Activated B cell treated with CpG ODN at 0.5 μM for 24 hours (primary cell): ENCODE results near the gene GH1. TPM values are rescaled to one million over a fixed set of nuclear protein-coding genes. Genes with fewer than 3 reads are reported as not detected.
A peak's percentile ranks its signal among the peaks of the same experiment; 100 is the strongest.
"Not testable (repeated sequence)": the region's sequence is repeated elsewhere in the genome, so short reads cannot be mapped to it uniquely, and the experiment has no call there.

Experiments
- ATAC-seq: fragments of 200-7000 bp; cut with Tn5 transposase; one replicate; pipeline ENCODE4 v1.10.0; 2021; ENCODE audit warnings: low read depth, mild to moderate bottlenecking, moderate library complexity
- CTCF ChIA-PET: fragments of 350-600 bp; sonication (Branson Sonifier 250); formaldehyde crosslinking; loops from one replicate; lab custom pipeline; 2021; ENCODE audit warnings: antibody characterized with exemption; lab: Charles Lee
- POLR2A ChIA-PET: fragments of 350-600 bp; sonication (Branson Sonifier 250); formaldehyde crosslinking; loops from one replicate; lab custom pipeline; 2021; ENCODE audit warnings: antibody characterized with exemption; lab: Charles Lee
- DNase-seq: peaks from one replicate; pipeline ENCODE4 v3.0.0; 2022
- H3K27ac Mint-ChIP-seq: one replicate; pipeline ENCODE4 v1.8.0; 2020; ENCODE audit warnings: mixed read lengths
- H3K27me3 Mint-ChIP-seq: one replicate; pipeline ENCODE4 v1.8.0; 2021; ENCODE audit warnings: mixed read lengths
- H3K36me3 Mint-ChIP-seq: one replicate; pipeline ENCODE4 v1.8.0; 2021; ENCODE audit warnings: low read depth, mixed read lengths
- H3K4me1 Mint-ChIP-seq: one replicate; pipeline ENCODE4 v1.8.0; 2021; ENCODE audit warnings: mixed read lengths
- H3K4me3 Mint-ChIP-seq: one replicate; pipeline ENCODE4 v1.8.0; 2020; ENCODE audit warnings: mild to moderate bottlenecking, mixed read lengths
- H3K9me3 Mint-ChIP-seq: one replicate; pipeline ENCODE4 v1.8.0; 2020; ENCODE audit warnings: mixed read lengths
- intact Hi-C: fragments of 100-400 bp; cut with micrococcal nuclease; formaldehyde crosslinking; loops from one replicate; pipeline ENCODE4 v1.15.1; 2024
- total RNA-seq: library from RNA; stranded (reverse); gene quantifications from 2 replicates; pipeline ENCODE4 v1.2.3, GENCODE V29; 2022
- TF ChIP-seq, protein P1 (sequence below): fragments of 200-600 bp; IDR thresholded peaks from one replicate; pipeline ENCODE4 v1.8.0; 2022; ENCODE audit warnings: antibody characterized with exemption, mild to moderate bottlenecking

Gene GH1
- total RNA-seq, 1 donor from 2014 or later = not detected

DNA sequence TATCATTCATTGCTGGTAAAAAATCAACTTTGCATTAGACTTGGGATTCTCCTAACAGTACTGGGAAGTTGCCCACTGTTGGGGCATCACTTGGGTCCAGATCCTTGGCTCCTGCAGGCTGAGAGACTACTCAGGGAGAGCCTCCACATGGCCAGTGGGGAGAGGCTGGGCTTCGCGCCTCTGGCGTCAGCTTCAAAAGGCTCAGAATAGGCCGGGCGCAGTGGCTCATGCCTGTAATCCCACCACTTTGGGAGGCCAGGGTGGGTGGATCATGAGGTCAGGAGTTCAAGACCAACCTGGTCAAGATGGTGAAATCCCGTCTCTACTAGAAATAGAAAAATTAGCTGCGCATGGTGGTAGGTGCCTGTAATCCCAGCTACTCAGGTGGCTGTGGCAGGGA, 4.2 kb downstream of the GH1 start:
- peak; percentile 9 for DNase-seq
- no peaks in the 10 kb centered on the region for H3K9me3 Mint-ChIP-seq
- ATAC-seq = no peak
- POLR2A ChIA-PET = interaction anchor here (2.4 to 12.9 kb wide), 4 partner anchors 16 to 106 kb away, joined by 9 to 272 read pairs (median 37); partner anchors contain the start of genes CD79B and ICAM2
- CTCF ChIA-PET = interaction anchor here (1.5 to 12.3 kb wide), 5 partner anchors 18 to 218 kb away, joined by 11 to 321 read pairs (median 116); partner anchors contain the start of genes CD79B and ERN1
- H3K4me1 Mint-ChIP-seq = peaks cover 71% of the 10 kb centered on the region
- no peaks in the 10 kb centered on the region for H3K36me3 Mint-ChIP-seq
- peak overlapping the region; percentile 61 for H3K27ac Mint-ChIP-seq
- H3K4me3 Mint-ChIP-seq = peak overlapping the region; percentile 15
- TF ChIP-seq, protein P1, sequence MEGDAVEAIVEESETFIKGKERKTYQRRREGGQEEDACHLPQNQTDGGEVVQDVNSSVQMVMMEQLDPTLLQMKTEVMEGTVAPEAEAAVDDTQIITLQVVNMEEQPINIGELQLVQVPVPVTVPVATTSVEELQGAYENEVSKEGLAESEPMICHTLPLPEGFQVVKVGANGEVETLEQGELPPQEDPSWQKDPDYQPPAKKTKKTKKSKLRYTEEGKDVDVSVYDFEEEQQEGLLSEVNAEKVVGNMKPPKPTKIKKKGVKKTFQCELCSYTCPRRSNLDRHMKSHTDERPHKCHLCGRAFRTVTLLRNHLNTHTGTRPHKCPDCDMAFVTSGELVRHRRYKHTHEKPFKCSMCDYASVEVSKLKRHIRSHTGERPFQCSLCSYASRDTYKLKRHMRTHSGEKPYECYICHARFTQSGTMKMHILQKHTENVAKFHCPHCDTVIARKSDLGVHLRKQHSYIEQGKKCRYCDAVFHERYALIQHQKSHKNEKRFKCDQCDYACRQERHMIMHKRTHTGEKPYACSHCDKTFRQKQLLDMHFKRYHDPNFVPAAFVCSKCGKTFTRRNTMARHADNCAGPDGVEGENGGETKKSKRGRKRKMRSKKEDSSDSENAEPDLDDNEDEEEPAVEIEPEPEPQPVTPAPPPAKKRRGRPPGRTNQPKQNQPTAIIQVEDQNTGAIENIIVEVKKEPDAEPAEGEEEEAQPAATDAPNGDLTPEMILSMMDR = no peak
- peaks cover 1% of the 10 kb centered on the region for H3K27me3 Mint-ChIP-seq
- intact Hi-C loops = loop anchor here (5.0 kb wide), 1 partner anchor 368 kb away; no protein-coding TSS in a partner anchor

DNA sequence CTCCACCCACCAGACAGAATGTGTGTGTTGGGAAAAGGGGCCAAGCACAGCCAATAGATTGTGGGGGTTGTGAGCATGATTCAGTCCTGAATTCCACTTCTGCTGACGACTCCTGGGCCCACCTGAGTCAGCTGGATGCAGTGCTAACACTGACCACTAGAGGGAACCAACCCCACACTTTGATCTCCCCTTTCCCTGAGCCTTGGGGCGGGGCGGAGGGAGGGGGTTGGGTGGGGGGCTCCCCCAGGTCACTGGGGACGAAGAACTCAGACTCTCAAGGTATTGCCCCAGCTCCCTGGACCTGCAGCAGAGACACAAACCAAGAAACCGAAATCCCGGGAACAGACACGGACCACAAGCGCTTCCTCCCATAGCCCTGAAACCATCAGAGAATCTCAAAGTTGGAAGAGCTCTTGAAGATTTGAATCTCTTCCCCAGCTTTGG, 7.0 kb downstream of the GH1 start:
- TF ChIP-seq, protein P1 = no peak
- no peaks in the 10 kb centered on the region for H3K9me3 Mint-ChIP-seq
- ATAC-seq = peak; percentile 57
- H3K27me3 Mint-ChIP-seq = peaks cover 1% of the 10 kb centered on the region
- H3K36me3 Mint-ChIP-seq = no peaks in the 10 kb centered on the region
- DNase-seq = peak; percentile 59
- H3K27ac Mint-ChIP-seq = peak overlapping the region; percentile 35
- ChIA-PET CTCF (interaction anchor here (0.9 to 12.3 kb wide), 14 partner anchors 8 to 221 kb away, joined by 3 to 116 read pairs (median 12); partner anchors contain the start of genes CD79B, ERN1 and ICAM2), POLR2A (interaction anchor here (0.5 to 12.9 kb wide), 10 partner anchors 9 to 234 kb away, joined by 3 to 272 read pairs (median 12); partner anchors contain the start of genes CD79B and ICAM2)
- H3K4me1 Mint-ChIP-seq = peaks cover 51% of the 10 kb centered on the region
- H3K4me3 Mint-ChIP-seq = no peak overlapping the region
- intact Hi-C loops = loop anchor here (1.0 to 5.0 kb wide), 5 partner anchors 40 to 371 kb away; no protein-coding TSS in a partner anchor

DNA sequence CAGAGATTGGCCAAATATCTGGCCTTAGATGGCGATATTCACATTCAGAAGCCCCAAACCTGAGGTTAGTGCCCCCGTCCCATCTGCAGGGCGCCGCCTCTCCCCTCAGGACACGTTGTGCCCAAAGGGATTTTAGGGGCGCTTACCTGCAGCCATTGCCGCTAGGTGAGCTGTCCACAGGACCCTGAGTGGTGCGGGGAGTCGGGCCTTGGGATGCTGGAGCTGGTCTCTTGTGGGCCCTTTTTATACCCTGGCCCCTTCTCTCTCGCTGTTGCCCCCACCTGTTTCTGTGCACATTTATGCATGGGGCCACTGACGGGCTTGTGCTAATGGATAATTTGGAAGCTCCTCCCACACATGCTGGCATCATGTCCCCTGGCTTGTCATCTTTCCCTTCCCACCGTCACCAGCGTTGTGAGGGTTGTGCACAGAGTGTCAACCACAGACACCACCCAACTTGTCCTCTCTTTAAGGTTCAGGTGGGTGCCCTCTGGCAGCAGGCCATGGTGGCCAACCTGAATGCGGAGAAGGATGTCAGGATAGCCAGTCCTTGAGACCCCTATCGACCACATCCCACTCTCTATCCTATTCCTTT, 7.5 kb downstream of the GH1 start, which contains the start of gene CSHL1:
Gene CSHL1, minus strand, starts transcription at position 218 of the 595 bp plus-strand sequence. Its CDS starts 62 bp downstream, at position 156.
- CTCF ChIA-PET = interaction anchor here (0.9 to 12.3 kb wide), 14 partner anchors 9 to 221 kb away, joined by 3 to 116 read pairs (median 11); partner anchors contain the start of genes CD79B, ERN1 and ICAM2

DNA sequence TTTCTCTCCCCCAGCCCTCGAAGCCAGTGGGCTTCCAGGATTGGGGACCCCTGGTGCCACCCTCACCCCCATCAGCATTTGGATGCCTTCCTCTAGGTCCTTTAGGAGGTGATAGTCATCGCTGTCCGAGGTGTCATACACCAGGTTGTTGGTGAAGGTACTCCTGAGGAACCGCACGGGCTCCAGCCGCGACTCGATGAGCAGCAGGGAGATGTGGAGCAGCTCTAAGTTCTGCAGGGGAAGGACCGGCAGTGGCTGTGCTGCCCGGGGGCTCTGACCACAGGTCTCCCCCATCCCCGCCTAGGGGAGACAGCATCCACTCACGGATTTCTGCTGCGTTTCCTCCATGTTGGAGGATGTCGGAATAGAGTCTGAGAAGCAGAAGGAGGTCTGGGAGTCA, 8.5 kb downstream of the GH1 start:
- no peak for DNase-seq
- CTCF ChIA-PET = interaction anchor here (1.4 to 12.3 kb wide), 11 partner anchors 10 to 222 kb away, joined by 3 to 116 read pairs (median 15); partner anchors contain the start of genes ERN1 and ICAM2

More for the DNA sequence above, 7.5 kb downstream of the GH1 start, which contains the start of gene CSHL1:
- ATAC-seq = no peak
- peaks cover 45% of the 10 kb centered on the region for H3K4me1 Mint-ChIP-seq
- H3K27ac Mint-ChIP-seq = peak within 1 kb of the TSS; percentile 35
- no peaks in the 10 kb centered on the region for H3K9me3 Mint-ChIP-seq
- intact Hi-C loops = loop anchor here (1.0 to 5.0 kb wide), 5 partner anchors 40 to 371 kb away; no protein-coding TSS in a partner anchor
- no peaks in the 10 kb centered on the region for H3K36me3 Mint-ChIP-seq
- no peak within 1 kb of the TSS for H3K4me3 Mint-ChIP-seq
- peak; percentile 12 for DNase-seq
- TF ChIP-seq, protein P1 = no peak
- H3K27me3 Mint-ChIP-seq = peaks cover 1% of the 10 kb centered on the region
- POLR2A ChIA-PET = interaction anchor here (0.5 to 12.9 kb wide), 8 partner anchors 10 to 235 kb away, joined by 3 to 272 read pairs (median 14); partner anchors contain the start of genes CD79B and ICAM2

DNA sequence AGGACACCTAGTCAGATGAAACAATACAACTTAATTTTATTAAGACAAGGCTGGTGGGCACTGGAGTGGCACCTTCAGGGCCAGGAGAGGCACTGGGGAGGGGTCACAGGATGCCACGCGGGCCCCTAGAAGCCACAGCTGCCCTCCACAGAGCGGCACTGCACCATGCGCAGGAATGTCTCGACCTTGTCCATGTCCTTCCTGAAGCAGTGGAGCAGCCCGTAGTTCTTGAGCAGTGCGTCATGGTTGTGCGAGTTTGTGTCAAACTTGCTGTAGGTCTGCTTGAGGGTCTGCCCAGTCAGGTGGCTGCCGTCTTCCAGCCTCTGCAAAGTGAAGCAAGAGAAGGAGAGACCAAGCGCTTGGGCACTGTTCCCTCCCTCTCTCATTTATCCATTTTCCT, 9.1 kb downstream of the GH1 start:
- H3K27ac Mint-ChIP-seq, POLR2A ChIA-PET, H3K27me3 Mint-ChIP-seq, intact Hi-C loops, ATAC-seq, H3K36me3 Mint-ChIP-seq, H3K4me3 Mint-ChIP-seq, DNase-seq, H3K9me3 Mint-ChIP-seq: not testable (repeated sequence)
- CTCF ChIA-PET = interaction anchor here (3.2 to 12.3 kb wide), 5 partner anchors 37 to 223 kb away, joined by 15 to 116 read pairs (median 70); partner anchors contain the start of genes ERN1 and ICAM2
- H3K4me1 Mint-ChIP-seq = peaks cover 33% of the 10 kb centered on the region

More for the DNA sequence above, 8.5 kb downstream of the GH1 start:
- no peaks in the 10 kb centered on the region for H3K9me3 Mint-ChIP-seq
- no peak for ATAC-seq
- TF ChIP-seq, protein P1 = no peak
- H3K4me1 Mint-ChIP-seq = peaks cover 36% of the 10 kb centered on the region
- H3K27me3 Mint-ChIP-seq = peaks cover 1% of the 10 kb centered on the region
- H3K36me3 Mint-ChIP-seq = no peaks in the 10 kb centered on the region
- H3K4me3 Mint-ChIP-seq = no peak overlapping the region
- intact Hi-C loops = loop anchor here (5.0 kb wide), 1 partner anchor 372 kb away; no protein-coding TSS in a partner anchor
- no peak overlapping the region for H3K27ac Mint-ChIP-seq
- POLR2A ChIA-PET = interaction anchor here (0.6 to 3.1 kb wide), 2 partner anchors 109 to 236 kb away, joined by 5 to 16 read pairs; no protein-coding TSS in a partner anchor

DNA sequence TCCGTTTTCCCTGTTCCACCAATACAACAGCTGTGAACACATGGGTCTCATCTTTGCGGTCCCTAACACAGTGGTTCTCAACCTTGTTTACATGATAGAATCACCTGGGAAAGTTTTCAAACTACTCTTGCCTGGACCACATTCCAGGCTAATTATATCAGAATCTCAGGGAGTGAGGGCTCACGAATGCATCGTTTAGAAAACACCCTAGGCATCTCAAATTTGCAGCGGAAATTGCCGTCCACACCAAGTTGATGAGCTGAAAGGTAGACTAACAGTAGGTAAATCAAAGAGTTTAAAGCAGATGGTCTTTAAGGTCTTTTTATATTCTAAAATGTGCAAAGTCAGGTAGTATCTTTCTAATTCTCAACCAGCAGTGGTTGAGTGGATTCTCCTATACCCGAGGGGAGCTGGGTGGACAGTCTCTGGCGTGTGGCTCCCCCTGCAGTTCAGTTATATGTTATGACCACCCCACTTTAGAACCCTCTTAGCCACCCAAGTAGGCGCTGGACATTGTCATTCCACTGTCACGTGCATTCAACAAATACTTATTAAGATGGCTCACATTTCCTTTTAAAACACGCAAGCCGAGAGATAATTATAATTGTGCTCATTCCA, 11.4 kb downstream of the GH1 start:
- H3K9me3 Mint-ChIP-seq, H3K27ac Mint-ChIP-seq, POLR2A ChIA-PET, H3K36me3 Mint-ChIP-seq, intact Hi-C loops, H3K27me3 Mint-ChIP-seq, H3K4me3 Mint-ChIP-seq, ATAC-seq: not testable (repeated sequence)
- DNase-seq = peak; percentile 7
- CTCF ChIA-PET = interaction anchor here (0.7 to 9.4 kb wide), 7 partner anchors 8 to 227 kb away, joined by 3 to 80 read pairs (median 3); no protein-coding TSS in a partner anchor
- H3K4me1 Mint-ChIP-seq = peaks cover 15% of the 10 kb centered on the region

DNA sequence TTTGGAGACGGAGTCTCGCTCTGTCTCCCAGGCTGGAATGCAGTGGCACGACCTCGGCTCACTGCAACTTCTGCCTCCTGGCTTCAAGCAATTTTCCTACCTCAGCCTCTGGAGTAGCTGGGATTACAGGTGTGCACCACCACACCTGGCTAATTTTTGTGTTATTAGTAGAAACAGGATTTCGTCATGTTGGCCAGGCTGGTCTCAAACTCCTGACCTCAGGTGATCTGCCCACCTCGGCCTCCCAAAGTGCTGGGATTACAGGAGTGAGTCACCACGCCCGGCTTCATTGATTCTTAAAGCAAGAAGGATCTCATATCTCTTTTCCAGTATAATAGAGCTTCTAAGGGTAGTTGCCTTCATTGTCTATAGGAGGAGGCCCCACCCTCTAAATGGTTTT, 13.8 kb downstream of the GH1 start:
- ATAC-seq, H3K27ac Mint-ChIP-seq, H3K27me3 Mint-ChIP-seq, H3K9me3 Mint-ChIP-seq, H3K4me3 Mint-ChIP-seq, H3K4me1 Mint-ChIP-seq, intact Hi-C loops, DNase-seq, H3K36me3 Mint-ChIP-seq: not testable (repeated sequence)
- CTCF ChIA-PET = interaction anchor here (0.6 to 9.4 kb wide), 7 partner anchors 35 to 228 kb away, joined by 3 to 80 read pairs (median 5); partner anchors contain the start of gene ICAM2
- POLR2A ChIA-PET = interaction anchor here (0.7 to 1.2 kb wide), 3 partner anchors 15 to 241 kb away, joined by 3 to 4 read pairs (median 3); no protein-coding TSS in a partner anchor
